ENCODE data around the gene PASK. TPM values are rescaled to one million over a fixed set of nuclear protein-coding genes. Genes with fewer than 3 reads are reported as not detected.

The PASK gene
- total and polyA plus RNA-seq, 2 donors (not counting 1 experiment from before 2014, with no cell fraction given), result 48.2 to 144 TPM

GRCh38 chr2:241080405-241081189 lies 68.7 kb downstream of the PASK start:
- Histone ChIP-seq H3K79me2 (ENCODE audit: control insufficient read depth, insufficient read depth, low read length) (no peaks in the 10 kb centered on the region), H3K9ac (ENCODE audit: low read length) (no peak overlapping the region), H3K4me3 (ENCODE audit: control extremely low read depth in 1 of 5, extremely low read depth in 1 of 5, insufficient read depth in 1 of 5, low read depth in 2 of 5, low read length in 4 of 5) (no peak overlapping the region), H3K4me1 (ENCODE audit: control insufficient read depth in 2 of 2, insufficient read depth in 2 of 2, low read length in 2 of 2) (no peaks in the 10 kb centered on the region), H4K20me1 (ENCODE audit: control insufficient read depth, insufficient read depth, low read length, poor library complexity, severe bottlenecking) (no peaks in the 10 kb centered on the region), H3K27me3 (replicated peaks in 1 of 4; ENCODE audit: control extremely low read depth in 1 of 4, control insufficient read depth in 3 of 4, insufficient read depth in 4 of 4, low read length in 3 of 4) (no peaks in the 10 kb centered on the region), H3K4me2 (replicated peaks; ENCODE audit: low read depth, low read length, poor library complexity, severe bottlenecking) (no peak overlapping the region), H2AFZ (ENCODE audit: insufficient read depth, low read depth, low read length, poor library complexity, severe bottlenecking) (no peak overlapping the region), H3K9me3 (ENCODE audit: control extremely low read depth in 1 of 3, control insufficient read depth in 2 of 3, insufficient read depth in 1 of 3, low read length in 2 of 3) (no peaks in the 10 kb centered on the region), H3K36me3 (replicated peaks in 1 of 2; ENCODE audit: control extremely low read depth in 1 of 2, control insufficient read depth in 1 of 2, extremely low read depth in 1 of 2, insufficient read depth in 2 of 2, low read length in 1 of 2) (peaks cover 0 to 2% of the 10 kb centered on the region in 2 experiments), H3K27ac (ENCODE audit: low read length in 2 of 2) (no peak overlapping the region)
- ChIA-PET CTCF (interaction anchor here (5.0 kb wide), 1 partner anchor 69 kb away, joined by 101 read pairs; the partner anchor contains the start of genes PASK and PPP1R7), POLR2A (interaction anchor here (1.3 kb wide), 1 partner anchor 68 kb away, joined by 4 read pairs; the partner anchor contains the start of gene PASK)
- ATAC-seq (ENCODE audit: low read depth) (no peak), DNase-seq (no peak)
- TF ChIP-seq CTCF (IDR thresholded peaks at IDR 0.05) (no peak), EZH2 (IDR thresholded peaks at IDR 0.05; ENCODE audit: borderline replicate concordance, insufficient read depth, low read depth, low read length, poor library complexity, severe bottlenecking) (no peak)
- Mint-ChIP-seq H3K9me3 (ENCODE audit: insufficient read depth) (peaks cover 4% of the 10 kb centered on the region), H3K27me3 (no peaks in the 10 kb centered on the region), H3K4me3 (no peak overlapping the region), H3K4me1 (peaks cover 5% of the 10 kb centered on the region), H3K27ac (peak overlapping the region; percentile 37)
- 95% methylated on average over 17 of the region's 18 CpGs for WGBS (ENCODE audit: insufficient coverage)
- intact Hi-C loops (cut with micrococcal nuclease), result no loop called here

- ChIA-PET POLR2A (no interaction called here), CTCF (no interaction called here)
- Mint-ChIP-seq H3K27me3 (no peaks in the 10 kb centered on the region), H3K4me3 (no peak overlapping the region), H3K9me3 (ENCODE audit: insufficient read depth) (no peaks in the 10 kb centered on the region), H3K27ac (no peak overlapping the region), H3K4me1 (peaks cover 5% of the 10 kb centered on the region)
- ATAC-seq (ENCODE audit: low read depth), result no peak
- H3K9ac ChIP-seq (ENCODE audit: low read length), result no peak overlapping the region
- no peak for TF ChIP-seq CTCF (IDR thresholded peaks at IDR 0.05)
- no peak overlapping the region for H3K4me3 ChIP-seq (ENCODE audit: control extremely low read depth in 1 of 5, extremely low read depth in 1 of 5, insufficient read depth in 1 of 5, low read depth in 2 of 5, low read length in 4 of 5)
- no peaks in the 10 kb centered on the region for H4K20me1 ChIP-seq (ENCODE audit: control insufficient read depth, insufficient read depth, low read length, poor library complexity, severe bottlenecking)
- H2AFZ ChIP-seq (ENCODE audit: insufficient read depth, low read depth, low read length, poor library complexity, severe bottlenecking), result no peak overlapping the region
- intact Hi-C loops (cut with micrococcal nuclease), result loop anchor here (5.0 kb wide), 1 partner anchor 33 kb away; no protein-coding TSS in a partner anchor
- H3K27ac ChIP-seq (ENCODE audit: low read length in 2 of 2), result no peak overlapping the region
- no peaks in the 10 kb centered on the region for H3K9me3 ChIP-seq (ENCODE audit: control extremely low read depth in 1 of 3, control insufficient read depth in 2 of 3, insufficient read depth in 1 of 3, low read length in 2 of 3)
- H3K79me2 ChIP-seq (ENCODE audit: control insufficient read depth, insufficient read depth, low read length), result no peaks in the 10 kb centered on the region
- no peak for DNase-seq
- H3K27me3 ChIP-seq (replicated peaks in 1 of 4; ENCODE audit: control extremely low read depth in 1 of 4, control insufficient read depth in 3 of 4, insufficient read depth in 4 of 4, low read length in 3 of 4), result no peaks in the 10 kb centered on the region
- no peak overlapping the region for H3K4me2 ChIP-seq (replicated peaks; ENCODE audit: low read depth, low read length, poor library complexity, severe bottlenecking)
- 98% methylated on average over 15 of the region's 16 CpGs for WGBS (ENCODE audit: insufficient coverage)
- peaks cover 0 to 15% of the 10 kb centered on the region in 2 experiments for H3K36me3 ChIP-seq (replicated peaks in 1 of 2; ENCODE audit: control extremely low read depth in 1 of 2, control insufficient read depth in 1 of 2, extremely low read depth in 1 of 2, insufficient read depth in 2 of 2, low read length in 1 of 2)
- no peaks in the 10 kb centered on the region for H3K4me1 ChIP-seq (ENCODE audit: control insufficient read depth in 2 of 2, insufficient read depth in 2 of 2, low read length in 2 of 2)
Observed at GRCh38 chr2:241074901-241075540, 74.3 kb downstream of the PASK start.

Data from B cell (primary cell).